RWPE1 (cell line): ENCODE results near the gene RNF19B.

Source experiments
- CTCF ChIA-PET: fragments of 350-600 bp; sonication (Branson Sonifier 250); formaldehyde crosslinking; extraction: SDS; loops from one replicate; lab custom pipeline; 2021; lab: Yijun Ruan, JAX
- POLR2A ChIA-PET: fragments of 400-600 bp; formaldehyde crosslinking; extraction: SDS; loops from one replicate; lab custom pipeline; 2020; ENCODE audit warnings: antibody characterized with exemption; ENCODE audit not compliant: low non-redundant PET; lab: Yijun Ruan, JAX
- DNase-seq: peaks from one replicate; pipeline ENCODE4 v3.0.0; 2012; ENCODE audit warnings: low spot score
- H3K27ac ChIP-seq: fragments of 450-650 bp; 2 replicates; pipeline ENCODE4 v1.5.1; 2017
- CTCF ChIP-seq: fragments of 450-650 bp; conservative IDR thresholded peaks from 2 replicates; pipeline ENCODE4 v1.5.1; 2017; ENCODE audit warnings: low read depth, mild to moderate bottlenecking

RNF19B gene

GRCh38 chr1:32903991-32904785, 60.4 kb downstream of the RNF19B start:
- POLR2A ChIA-PET: no interaction called here
- no peak for DNase-seq
- CTCF ChIA-PET: interaction anchor here (0.5 to 0.7 kb wide), 2 partner anchors 13 to 179 kb away, joined by 3 to 6 read pairs; no protein-coding TSS in a partner anchor
- no peak overlapping the region for H3K27ac ChIP-seq
- TF ChIP-seq CTCF: no peak

DNA sequence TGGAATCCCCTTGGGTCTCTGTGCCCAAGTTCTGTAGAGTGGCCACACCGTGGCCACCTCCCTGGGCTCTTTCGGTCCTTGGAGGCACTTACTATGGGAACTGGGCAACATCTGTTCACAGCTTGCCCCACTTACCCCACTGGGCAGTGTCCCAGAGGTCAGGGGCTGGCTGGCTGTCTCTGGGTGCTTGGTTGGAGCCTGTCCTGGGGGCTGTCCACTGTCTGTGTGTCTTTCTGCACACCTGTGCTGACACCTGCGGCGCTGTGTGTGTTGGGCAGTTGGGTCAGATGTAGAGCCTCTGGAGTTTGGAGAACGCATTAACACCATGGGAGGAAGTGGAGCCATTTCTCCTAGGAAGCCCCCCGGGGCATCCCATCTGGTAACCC, 62.1 kb downstream of the RNF19B start:
- CTCF ChIA-PET: interaction anchor here (0.7 to 1.5 kb wide), 4 partner anchors 10 to 405 kb away, joined by 3 read pairs; no protein-coding TSS in a partner anchor

GRCh38 chr1:32901823-32902534, 62.6 kb downstream of the RNF19B start:
- DNase-seq: no peak
- POLR2A ChIA-PET: no interaction called here
- peak overlapping the region; percentile 30; the same call in 1 of the 2 replicates for H3K27ac ChIP-seq
- CTCF ChIA-PET: interaction anchor here (0.6 to 1.5 kb wide), 5 partner anchors 9 to 405 kb away, joined by 3 read pairs; no protein-coding TSS in a partner anchor
- TF ChIP-seq CTCF: no peak

More for the DNA sequence above, 62.1 kb downstream of the RNF19B start:
- TF ChIP-seq CTCF: no peak
- DNase-seq: no peak
- H3K27ac ChIP-seq: no peak overlapping the region
- POLR2A ChIA-PET: no interaction called here

- ChIA-PET POLR2A (no interaction called here), CTCF (interaction anchor here (0.5 to 1.5 kb wide), 5 partner anchors 8 to 657 kb away, joined by 3 read pairs; no protein-coding TSS in a partner anchor)
- TF ChIP-seq CTCF: no peak
- H3K27ac ChIP-seq: peak within 1 kb of the TSS; percentile 30
- peak; percentile 77 for DNase-seq
Measured at GRCh38 chr1:32900956-32901822, 63.4 kb downstream of the RNF19B start, which contains the start of gene TMEM54. TSS of gene TMEM54 (minus strand) at chr1:32901389. CDS start at chr1:32901238, 151 bp downstream.

GRCh38 chr1:32900371-32900955, 64.1 kb downstream of the RNF19B start:
- ChIA-PET CTCF (interaction anchor here (0.5 to 0.7 kb wide), 2 partner anchors 24 to 656 kb away, joined by 3 read pairs; no protein-coding TSS in a partner anchor), POLR2A (no interaction called here)
- H3K27ac ChIP-seq: peak overlapping the region; percentile 1; the same call in 1 of the 2 replicates
- TF ChIP-seq CTCF: no peak
- DNase-seq: no peak
